Activated naive CD4-positive, alpha-beta T cell treated with anti-CD3 and anti-CD28 coated beads, Interleukin-2, amount 50 U/mL, for 16 hours (primary cell): ENCODE results near the gene EPHX1.
"Not testable (repeated sequence)": the region's sequence is repeated elsewhere in the genome, so short reads cannot be mapped to it uniquely, and the experiment has no call there.

ENCODE experiments used
- DNase-seq: peaks from one replicate; pipeline ENCODE4 v3.0.0-alpha.2; 2020

The EPHX1 gene

GRCh38 chr1:225883616-225884265 lies 73.8 kb downstream of the EPHX1 start:
- DNase-seq, result no peak

- DNase-seq, result no peak
Measured at GRCh38 chr1:225885336-225885735, 75.4 kb downstream of the EPHX1 start.

- DNase-seq, result no peak
Measured at GRCh38 chr1:225886159-225887029, 76.5 kb downstream of the EPHX1 start.

GRCh38 chr1:225887030-225887314 lies 77.0 kb downstream of the EPHX1 start:
- no peak for DNase-seq

GRCh38 chr1:225887554-225888288 lies 77.8 kb downstream of the EPHX1 start:
- DNase-seq, result not testable (repeated sequence)

GRCh38 chr1:225888289-225888897 lies 78.5 kb downstream of the EPHX1 start:
- no peak for DNase-seq

GRCh38 chr1:225888898-225889601 lies 79.1 kb downstream of the EPHX1 start, which contains the start of gene LEFTY1:
Gene LEFTY1 (minus strand): TSS chr1:225889146. CDS start chr1:225889066, 80 bp downstream.
- no peak for DNase-seq

GRCh38 chr1:225889743-225890142 lies 79.8 kb downstream of the EPHX1 start:
- DNase-seq, result no peak

GRCh38 chr1:225890346-225891228 lies 80.7 kb downstream of the EPHX1 start:
- no peak for DNase-seq

- DNase-seq, result no peak
Measured at GRCh38 chr1:225891229-225891972, 81.5 kb downstream of the EPHX1 start.

- no peak for DNase-seq
Measured at GRCh38 chr1:225892307-225892706, 82.4 kb downstream of the EPHX1 start.
